GM12865 (cell line): ENCODE data around the gene ALOXE3.
"Not testable (repeated sequence)": the region's sequence is repeated elsewhere in the genome, so short reads cannot be mapped to it uniquely, and the experiment has no call there.

Experiments used
- DNase-seq: peaks from one replicate; pipeline ENCODE4 v3.0.0; 2010; ENCODE audit warnings: low read depth
- H3K4me3 ChIP-seq: 2 replicates; pipeline ENCODE4 v1.5.1; 2011; ENCODE audit warnings: mild to moderate bottlenecking, low read depth, low read length, control low read depth
- TF ChIP-seq, protein P1 (sequence below): IDR thresholded peaks from 2 replicates; pipeline ENCODE4 v1.5.1; 2011; ENCODE audit warnings: low read length, control low read depth, low read depth, inconsistent platforms; ENCODE audit not compliant: insufficient read depth; ENCODE audit errors: missing control alignments

The ALOXE3 gene

DNA sequence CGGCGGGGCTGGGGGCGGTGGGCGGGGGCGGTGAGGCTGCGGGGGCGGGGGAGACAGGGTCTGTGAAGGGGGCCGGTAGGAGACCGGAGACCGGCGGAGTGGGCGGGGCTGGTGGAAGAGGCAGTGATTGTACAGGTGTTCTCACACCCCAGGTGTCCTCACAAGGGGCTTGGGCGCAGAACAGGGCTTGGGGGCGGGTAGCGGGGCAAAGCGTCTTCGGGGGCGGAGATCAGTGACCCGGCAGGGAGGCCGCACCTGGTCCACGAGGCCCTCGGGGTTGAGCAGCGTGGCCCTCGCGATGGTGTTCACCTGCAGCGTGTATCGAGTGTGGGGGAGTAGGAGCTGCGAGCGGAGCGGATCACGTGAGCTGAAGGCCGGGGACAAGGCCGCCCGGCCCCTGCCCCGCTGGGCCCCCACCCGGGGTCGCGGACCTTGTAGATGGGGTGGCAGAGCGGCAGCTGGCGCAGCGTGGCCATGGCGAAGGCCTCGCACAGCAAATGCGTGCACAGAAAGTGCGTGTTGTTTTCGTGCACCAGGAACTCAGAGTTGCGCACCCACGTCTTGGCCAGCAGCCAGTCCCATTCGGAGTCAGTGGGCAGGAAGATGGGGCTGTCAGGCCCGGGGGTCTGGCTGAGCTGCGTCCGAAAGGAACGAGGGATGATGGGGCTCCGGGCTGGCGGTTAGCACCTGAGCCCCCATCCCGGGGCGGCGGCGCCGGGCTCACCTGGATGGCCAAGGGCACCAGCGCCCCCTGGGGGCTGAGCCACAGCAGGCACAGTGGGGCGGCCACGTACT, 8.5 kb downstream of the ALOXE3 start:
- peak; percentile 73 for DNase-seq
- no peak overlapping the region for H3K4me3 ChIP-seq
- TF ChIP-seq, protein P1, sequence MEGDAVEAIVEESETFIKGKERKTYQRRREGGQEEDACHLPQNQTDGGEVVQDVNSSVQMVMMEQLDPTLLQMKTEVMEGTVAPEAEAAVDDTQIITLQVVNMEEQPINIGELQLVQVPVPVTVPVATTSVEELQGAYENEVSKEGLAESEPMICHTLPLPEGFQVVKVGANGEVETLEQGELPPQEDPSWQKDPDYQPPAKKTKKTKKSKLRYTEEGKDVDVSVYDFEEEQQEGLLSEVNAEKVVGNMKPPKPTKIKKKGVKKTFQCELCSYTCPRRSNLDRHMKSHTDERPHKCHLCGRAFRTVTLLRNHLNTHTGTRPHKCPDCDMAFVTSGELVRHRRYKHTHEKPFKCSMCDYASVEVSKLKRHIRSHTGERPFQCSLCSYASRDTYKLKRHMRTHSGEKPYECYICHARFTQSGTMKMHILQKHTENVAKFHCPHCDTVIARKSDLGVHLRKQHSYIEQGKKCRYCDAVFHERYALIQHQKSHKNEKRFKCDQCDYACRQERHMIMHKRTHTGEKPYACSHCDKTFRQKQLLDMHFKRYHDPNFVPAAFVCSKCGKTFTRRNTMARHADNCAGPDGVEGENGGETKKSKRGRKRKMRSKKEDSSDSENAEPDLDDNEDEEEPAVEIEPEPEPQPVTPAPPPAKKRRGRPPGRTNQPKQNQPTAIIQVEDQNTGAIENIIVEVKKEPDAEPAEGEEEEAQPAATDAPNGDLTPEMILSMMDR, result peak; percentile 90

DNA sequence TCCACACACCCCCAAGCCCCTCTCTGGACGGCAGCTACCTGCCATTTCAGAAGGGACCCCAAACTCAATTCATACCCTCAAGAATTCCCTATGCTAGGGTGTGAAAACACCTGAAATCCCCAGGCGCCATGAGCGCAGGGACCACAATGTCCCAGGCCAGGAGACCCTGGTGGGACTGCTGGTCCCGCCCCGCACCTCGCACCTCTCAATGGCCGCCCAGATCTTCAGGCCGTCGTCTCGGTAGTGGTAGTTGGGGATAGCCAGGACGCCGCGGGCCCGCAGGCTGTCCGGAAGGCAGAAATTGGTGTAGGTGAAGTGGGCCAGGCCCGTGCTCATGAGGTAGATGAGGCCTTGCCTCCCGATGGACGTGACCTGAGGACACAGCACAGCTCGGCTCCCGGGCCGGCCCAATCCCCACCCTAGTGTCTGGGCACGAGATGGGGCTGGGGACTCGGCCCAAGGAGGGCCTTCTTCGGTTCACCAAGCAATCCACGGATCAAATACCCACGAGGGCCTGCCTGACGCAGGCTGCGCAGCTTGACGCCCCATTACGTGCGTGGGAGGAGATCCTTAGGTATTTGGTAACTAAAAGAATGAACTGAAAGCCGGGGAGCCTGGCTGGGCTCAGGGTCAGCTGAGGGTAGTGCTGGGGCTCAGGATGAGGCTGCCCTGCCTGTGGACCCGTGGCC, 9.2 kb downstream of the ALOXE3 start:
- no peak overlapping the region for H3K4me3 ChIP-seq
- TF ChIP-seq, protein P1, result no peak
- no peak for DNase-seq

DNA sequence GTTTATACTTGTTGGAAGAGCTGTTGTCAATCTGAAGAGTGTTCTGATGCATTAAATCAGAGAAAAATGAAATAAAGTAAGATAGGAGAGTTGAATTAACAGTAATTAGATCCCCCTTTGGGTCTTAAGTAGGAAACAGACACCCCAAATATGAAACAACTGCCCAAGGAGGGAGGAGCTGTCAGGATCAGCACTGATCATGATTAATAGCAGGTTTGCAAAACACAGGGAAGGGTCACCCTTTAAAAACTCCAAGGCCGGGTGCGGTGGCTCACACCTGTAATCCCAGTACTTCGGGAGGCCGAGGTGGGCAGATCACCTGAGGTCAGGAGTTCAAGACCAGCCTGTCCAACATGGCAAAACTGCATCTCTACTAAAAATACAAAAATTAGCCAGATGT, 11.3 kb downstream of the ALOXE3 start:
- H3K4me3 ChIP-seq, DNase-seq: not testable (repeated sequence)

DNA sequence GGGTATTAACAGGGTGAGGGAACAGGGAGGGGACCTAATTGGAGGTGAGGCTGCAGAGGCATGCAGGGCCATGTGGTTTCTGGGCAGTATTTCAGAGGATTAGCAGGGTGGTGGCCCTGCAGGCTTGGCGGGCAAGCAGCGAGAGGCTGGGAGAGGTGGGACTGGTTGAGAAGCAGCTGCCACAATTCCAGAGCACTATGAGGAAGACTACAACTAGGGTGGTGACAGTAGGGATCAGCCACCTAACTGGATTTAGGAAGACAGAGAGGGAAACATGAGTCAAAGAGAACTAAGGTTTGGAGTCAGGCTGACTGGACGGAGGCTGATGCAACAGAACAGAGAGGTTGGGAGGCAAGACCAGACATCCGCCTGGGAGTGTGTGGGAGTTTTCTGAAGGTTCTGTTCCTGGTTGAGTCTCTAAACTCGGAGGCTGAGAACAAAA, 12.3 kb downstream of the ALOXE3 start:
- TF ChIP-seq, protein P1, result no peak
- peak; percentile 34 for DNase-seq
- H3K4me3 ChIP-seq, result no peak overlapping the region

DNA sequence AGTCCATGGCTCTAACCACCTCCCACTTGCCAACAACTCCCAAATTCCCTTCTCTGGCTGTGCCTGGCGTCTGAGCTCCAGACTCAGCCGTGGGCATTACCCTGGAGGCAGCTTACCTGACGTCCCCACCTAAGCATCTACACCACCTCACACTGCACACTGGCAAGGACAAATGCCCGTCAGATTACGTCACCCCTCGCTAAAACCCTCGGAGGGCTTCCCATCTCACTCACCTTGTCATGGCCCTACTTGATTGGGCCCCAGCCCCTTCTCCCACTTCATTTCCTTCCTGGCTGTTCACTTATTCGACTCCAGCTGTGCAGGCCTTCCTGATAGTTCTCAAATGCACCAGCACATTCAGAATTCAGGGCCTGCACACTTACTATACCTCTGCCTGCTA, 13.4 kb downstream of the ALOXE3 start:
- DNase-seq, result no peak
- H3K4me3 ChIP-seq, result no peak overlapping the region
- TF ChIP-seq, protein P1, result no peak

DNA sequence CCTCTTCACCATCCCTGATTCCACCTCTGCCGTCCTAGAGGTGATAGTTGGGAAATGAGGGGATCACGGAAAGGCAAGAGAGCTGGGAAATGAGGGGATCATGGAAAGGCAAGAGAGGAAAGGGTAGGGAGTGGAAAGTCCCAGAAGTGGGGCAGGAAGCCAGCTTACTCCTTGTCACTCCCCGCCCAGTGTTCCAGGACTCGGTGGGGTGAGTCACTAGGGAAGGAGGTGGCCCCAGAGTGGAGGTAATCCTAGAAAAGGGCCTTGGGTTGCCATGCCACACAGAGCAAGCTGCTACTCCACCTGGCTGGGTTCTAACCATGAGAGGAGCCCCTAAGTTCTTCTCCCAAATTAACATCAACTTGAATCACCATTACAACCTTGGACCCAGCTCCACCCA, 14.8 kb downstream of the ALOXE3 start:
- TF ChIP-seq, protein P1, result no peak
- no peak overlapping the region for H3K4me3 ChIP-seq
- DNase-seq, result no peak

DNA sequence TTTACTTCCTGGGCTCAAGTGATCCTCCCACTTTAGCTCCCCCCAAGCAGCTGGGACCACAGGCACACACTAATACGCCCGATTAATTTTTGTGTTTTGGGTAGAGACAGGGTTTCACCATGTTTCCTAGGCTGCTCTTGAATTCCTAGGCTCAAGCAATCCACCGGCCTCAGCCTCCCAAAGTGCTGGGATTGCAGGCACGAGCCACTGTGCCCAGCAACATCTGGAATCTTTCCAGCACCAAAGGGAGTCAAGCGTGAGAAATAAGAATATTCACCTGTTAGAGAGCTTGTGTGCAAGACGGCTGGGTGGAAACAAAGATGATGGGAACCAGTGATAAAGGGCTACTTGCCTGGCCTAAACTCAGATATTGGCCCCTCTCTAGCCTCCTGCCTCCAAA, 16.6 kb downstream of the ALOXE3 start:
- H3K4me3 ChIP-seq, result no peak overlapping the region
- TF ChIP-seq, protein P1, result no peak
- DNase-seq, result no peak
